IMR-90 (cell line): ENCODE results near the gene XCL1. TPM values are rescaled to one million over a fixed set of nuclear protein-coding genes. Genes with fewer than 3 reads are reported as not detected.

Experiments used
- ATAC-seq: fragments of 200-7000 bp; cut with Tn5 transposase; 2 replicates; pipeline ENCODE4 v1.9.1; 2020; ENCODE audit warnings: low read depth, mild to moderate bottlenecking, moderate library complexity
- BruUV-seq: library from RNA; stranded (reverse); fragments of 400-500 nt; replicated peaks from 2 replicates; lab custom pipeline; 2021; lab: Mats Ljungman, UMichigan
- CTCF ChIA-PET: fragments of 300-600 bp; formaldehyde crosslinking; extraction: SDS; loops from one replicate; lab custom pipeline; 2021; ENCODE audit warnings: antibody characterized with exemption; lab: Yijun Ruan, JAX
- POLR2A ChIA-PET: fragments of 300-600 bp; sonication (Branson Sonifier 250); formaldehyde crosslinking; loops from one replicate; lab custom pipeline; 2022; ENCODE audit warnings: antibody characterized with exemption; ENCODE audit not compliant: unreplicated experiment; lab: Charles Lee
- DNase-seq: peaks from one replicate; pipeline ENCODE4 v3.0.0; 2013
- H2AFZ ChIP-seq: replicated peaks from 2 replicates; pipeline ENCODE3; 2013; ENCODE audit warnings: low read length, mild to moderate bottlenecking; ENCODE audit not compliant: poor library complexity
- H2AK5ac ChIP-seq: 2 replicates; pipeline ENCODE4 v1.6.1; 2013; ENCODE audit warnings: low read depth, low read length, inconsistent platforms
- H2AK9ac ChIP-seq: replicated peaks from 2 replicates; pipeline ENCODE3; 2013; ENCODE audit warnings: mild to moderate bottlenecking, low read depth, low read length, moderate library complexity; ENCODE audit not compliant: poor library complexity
- H2BK120ac ChIP-seq: 2 replicates; pipeline ENCODE4 v1.6.1; 2013; ENCODE audit warnings: low read depth, low read length, inconsistent platforms
- H2BK15ac ChIP-seq: 3 replicates; pipeline ENCODE4 v1.6.1; 2013; ENCODE audit warnings: low read depth, low read length, inconsistent platforms
- H2BK20ac ChIP-seq: 2 replicates; pipeline ENCODE4 v1.6.1; 2013; ENCODE audit warnings: low read depth, mild to moderate bottlenecking, inconsistent platforms, low read length, moderate library complexity
- H2BK5ac ChIP-seq: 2 replicates; pipeline ENCODE4 v1.6.1; 2013; ENCODE audit warnings: mild to moderate bottlenecking, low read depth, low read length, inconsistent platforms; ENCODE audit not compliant: poor library complexity, severe bottlenecking
- H3K14ac ChIP-seq: replicated peaks from 2 replicates; pipeline ENCODE4 v1.6.1; 2013; ENCODE audit warnings: low read depth, low read length, inconsistent platforms
- H3K18ac ChIP-seq: 2 replicates; pipeline ENCODE4 v1.6.1; 2013; ENCODE audit warnings: low read depth, low read length, control low read depth
- H3K23ac ChIP-seq: 2 replicates; pipeline ENCODE4 v1.6.1; 2013; ENCODE audit warnings: low read depth, low read length, inconsistent platforms
- H3K27ac ChIP-seq: 2 replicates; pipeline ENCODE4 v1.5.1; 2013; ENCODE audit warnings: mild to moderate bottlenecking, control low read depth, low read length; ENCODE audit not compliant: insufficient read depth
- H3K27me3 ChIP-seq: 2 replicates; pipeline ENCODE4 v1.6.1; 2013; ENCODE audit warnings: low read length; ENCODE audit not compliant: control insufficient read depth, insufficient read depth
- H3K36me3 ChIP-seq: 2 replicates; pipeline ENCODE4 v1.6.1; 2013; ENCODE audit warnings: low read length, mixed read lengths; ENCODE audit not compliant: control insufficient read depth, insufficient read depth
- H3K4ac ChIP-seq: 2 replicates; pipeline ENCODE4 v1.6.1; 2013; ENCODE audit warnings: low read depth, low read length, inconsistent platforms
- H3K4me1 ChIP-seq: 2 replicates; pipeline ENCODE4 v1.6.1; 2013; ENCODE audit warnings: low read length, mixed read lengths; ENCODE audit not compliant: control insufficient read depth, insufficient read depth
- H3K4me2 ChIP-seq: 2 replicates; pipeline ENCODE4 v1.6.1; 2013; ENCODE audit warnings: low read depth, mild to moderate bottlenecking, control low read depth, low read length, moderate library complexity
- H3K4me3 ChIP-seq: 2 replicates; pipeline ENCODE4 v1.5.1; 2013; ENCODE audit warnings: low read depth, mild to moderate bottlenecking, control low read depth, low read length, moderate library complexity; ENCODE audit not compliant: insufficient read depth
- H3K56ac ChIP-seq: 2 replicates; pipeline ENCODE4 v1.6.1; 2013; ENCODE audit warnings: low read length, inconsistent platforms; ENCODE audit not compliant: insufficient read depth; ENCODE audit errors: extremely low read depth
- H3K79me1 ChIP-seq, 2 experiments: 2 replicates each; pipeline ENCODE4 v1.6.1; 2013; ENCODE audit warnings: low read length in 2 of 2, inconsistent platforms in 1 of 2, low read depth in 1 of 2
- H3K9ac ChIP-seq: 2 replicates; pipeline ENCODE4 v1.6.1; 2013; ENCODE audit warnings: low read depth, low read length, control low read depth
- H3K9me1 ChIP-seq: 2 replicates; pipeline ENCODE4 v1.6.1; 2013; ENCODE audit warnings: low read length, inconsistent platforms; ENCODE audit not compliant: insufficient read depth
- H3K9me3 ChIP-seq: 2 replicates; pipeline ENCODE4 v1.6.1; 2013; ENCODE audit warnings: low read length; ENCODE audit not compliant: control insufficient read depth, insufficient read depth
- H4K20me1 ChIP-seq: 2 replicates; pipeline ENCODE4 v1.6.1; 2013; ENCODE audit warnings: low read length, inconsistent platforms; ENCODE audit not compliant: insufficient read depth
- H4K5ac ChIP-seq: 2 replicates; pipeline ENCODE4 v1.6.1; 2013; ENCODE audit warnings: mild to moderate bottlenecking, low read depth, low read length, control low read depth
- H4K8ac ChIP-seq, 2 experiments: 2 replicates each; pipeline ENCODE4 v1.6.1; 2013; ENCODE audit warnings: low read depth in 2 of 2, low read length in 2 of 2, control low read depth in 1 of 2, inconsistent platforms in 1 of 2
- H4K91ac ChIP-seq: 2 replicates; pipeline ENCODE4 v1.6.1; 2013; ENCODE audit warnings: low read depth, low read length, inconsistent platforms; ENCODE audit not compliant: insufficient read depth
- CEBPB ChIP-seq: IDR thresholded peaks from 2 replicates; pipeline ENCODE4 v1.6.1; 2012; ENCODE audit warnings: low read depth, low read length, improper control_type of control experiment
- WGBS, 2 experiments: methylation state at CpG; one replicate each; pipeline versions ENCODE4 v1.1.5 to v1.1.7; 2013; ENCODE audit warnings: missing lambda C conversion rate in 2 of 2; ENCODE audit not compliant: insufficient read length in 1 of 2; ENCODE audit errors: extremely low coverage in 2 of 2; 5-methylcytosine and 5-hydroxymethylcytosine counted together
- dilution Hi-C: fragments of 300-500 bp; cut with HindIII; formaldehyde crosslinking; loops from one replicate; pipeline ENCODE4 v1.14.3; 2018; ENCODE audit warnings: low sequenced_read_pairs; ENCODE audit not compliant: unreplicated experiment
- in situ Hi-C: fragments of 300-500 bp; cut with MboI; formaldehyde crosslinking; loops from 3 replicates; pipeline ENCODE4 v1.14.3; 2019; ENCODE audit warnings: low sequenced_read_pairs, inconsistent platforms, mixed read lengths
- intact Hi-C: fragments of 100-400 bp; cut with micrococcal nuclease; formaldehyde crosslinking; loops from 2 replicates; pipeline ENCODE4 v1.10.0; 2022
- polyA plus RNA-seq, 3 experiments: library from polyadenylated mRNA; depleted of rRNA; stranded (reverse); fragments of >200 nt; gene quantifications; 2 replicates each; pipeline ENCODE4 v1.2.3, GENCODE V29; 2012; ENCODE audit warnings: low replicate concordance in 1 of 3
- total RNA-seq: library from RNA; depleted of rRNA; stranded (reverse); fragments of >200 nt; gene quantifications from 2 replicates; pipeline ENCODE4 v1.2.3, GENCODE V29; 2012
- TF ChIP-seq, protein P1 (sequence below): conservative IDR thresholded peaks from 2 replicates; pipeline ENCODE4 v1.5.1; 2012; ENCODE audit warnings: mild to moderate bottlenecking, low read depth, low read length, improper control_type of control experiment

The XCL1 gene
- total and polyA plus RNA-seq, 2 of the 4 experiments (the other 2 are of a cell fraction): not detected

DNA sequence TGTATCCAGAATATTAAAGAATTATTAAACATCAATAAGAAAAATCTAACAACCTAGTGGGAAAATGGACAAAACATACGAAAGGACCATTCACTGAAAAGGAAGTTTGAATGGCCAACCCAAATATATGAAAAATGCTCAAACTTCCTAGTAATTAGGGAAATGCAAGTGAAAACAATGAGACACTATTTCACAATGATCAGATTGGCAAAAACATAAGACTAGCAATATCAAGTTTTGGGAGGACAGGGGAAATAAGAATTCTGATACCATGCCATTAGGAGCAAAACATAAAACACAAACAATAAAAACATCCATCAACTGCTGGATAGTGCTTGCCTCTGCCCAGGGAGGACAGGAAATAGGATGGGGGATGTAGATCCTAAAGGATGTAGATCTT, 46.9 kb upstream of the XCL1 start:
- no peak overlapping the region for H3K4me3 ChIP-seq
- in situ Hi-C loops (no loop called here), intact Hi-C loops (no loop called here), dilution Hi-C loops (no loop called here)
- no peak overlapping the region for H3K23ac ChIP-seq
- peak; percentile 18; the same call in 1 of the 2 replicates for TF ChIP-seq CEBPB
- TF ChIP-seq, protein P1, sequence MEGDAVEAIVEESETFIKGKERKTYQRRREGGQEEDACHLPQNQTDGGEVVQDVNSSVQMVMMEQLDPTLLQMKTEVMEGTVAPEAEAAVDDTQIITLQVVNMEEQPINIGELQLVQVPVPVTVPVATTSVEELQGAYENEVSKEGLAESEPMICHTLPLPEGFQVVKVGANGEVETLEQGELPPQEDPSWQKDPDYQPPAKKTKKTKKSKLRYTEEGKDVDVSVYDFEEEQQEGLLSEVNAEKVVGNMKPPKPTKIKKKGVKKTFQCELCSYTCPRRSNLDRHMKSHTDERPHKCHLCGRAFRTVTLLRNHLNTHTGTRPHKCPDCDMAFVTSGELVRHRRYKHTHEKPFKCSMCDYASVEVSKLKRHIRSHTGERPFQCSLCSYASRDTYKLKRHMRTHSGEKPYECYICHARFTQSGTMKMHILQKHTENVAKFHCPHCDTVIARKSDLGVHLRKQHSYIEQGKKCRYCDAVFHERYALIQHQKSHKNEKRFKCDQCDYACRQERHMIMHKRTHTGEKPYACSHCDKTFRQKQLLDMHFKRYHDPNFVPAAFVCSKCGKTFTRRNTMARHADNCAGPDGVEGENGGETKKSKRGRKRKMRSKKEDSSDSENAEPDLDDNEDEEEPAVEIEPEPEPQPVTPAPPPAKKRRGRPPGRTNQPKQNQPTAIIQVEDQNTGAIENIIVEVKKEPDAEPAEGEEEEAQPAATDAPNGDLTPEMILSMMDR: no peak
- no peak overlapping the region for H3K27ac ChIP-seq
- H3K4me2 ChIP-seq: no peak overlapping the region
- no peak overlapping the region for H3K4ac ChIP-seq
- H2BK20ac ChIP-seq: no peak overlapping the region
- no peaks in the 10 kb centered on the region for H3K4me1 ChIP-seq
- no peak overlapping the region for H2AK5ac ChIP-seq
- H2BK15ac ChIP-seq: no peak overlapping the region
- H2BK120ac ChIP-seq: no peak overlapping the region
- H2AFZ ChIP-seq: no peak overlapping the region
- H3K9me1 ChIP-seq: no peaks in the 10 kb centered on the region
- H3K9me3 ChIP-seq: no peaks in the 10 kb centered on the region
- no peak overlapping the region for H2BK5ac ChIP-seq
- H3K18ac ChIP-seq: no peak overlapping the region
- H3K9ac ChIP-seq: no peak overlapping the region
- no peak overlapping the region for H3K56ac ChIP-seq
- H2AK9ac ChIP-seq: no peak overlapping the region
- no peak overlapping the region for H4K8ac ChIP-seq
- ChIA-PET CTCF (no interaction called here), POLR2A (no interaction called here)
- no peaks in the 10 kb centered on the region for H3K36me3 ChIP-seq
- H3K14ac ChIP-seq: no peak overlapping the region
- H4K91ac ChIP-seq: no peak overlapping the region
- no peaks in the 10 kb centered on the region for H4K20me1 ChIP-seq
- no CpG with 5 or more reads among the region's 1 CpG for WGBS, 2 experiments
- no peak overlapping the region for H4K5ac ChIP-seq
- no peaks in the 10 kb centered on the region for H3K79me1 ChIP-seq
- ATAC-seq (no peak), DNase-seq (no peak)
- H3K27me3 ChIP-seq: no peaks in the 10 kb centered on the region
- no TSS peak for BruUV-seq
